Measurements from ENCODE around the gene MAGI2. TPM values are rescaled to one million over a fixed set of nuclear protein-coding genes. Genes with fewer than 3 reads are reported as not detected.

Gene MAGI2
- total RNA-seq, 4 donors from 2014 or later: 0.98 to 4.8 (median 2.5) TPM

- Histone ChIP-seq H3K36me3 (no peaks in the 10 kb centered on the region), H3K9me3 (peaks cover 4% of the 10 kb centered on the region), H3K4me3 (no peak overlapping the region), H3K27me3 (no peaks in the 10 kb centered on the region), H3K4me1 (no peaks in the 10 kb centered on the region), H3K27ac (no peak overlapping the region)
- WGBS: 74% methylated on average over 3 of the region's 3 CpGs
- no peak for TF ChIP-seq EP300 (IDR thresholded peaks at IDR 0.05)
- TF ChIP-seq POLR2AphosphoS5 (IDR thresholded peaks at IDR 0.05): no peak
- no peak for TF ChIP-seq POLR2A (IDR thresholded peaks at IDR 0.05)
- no peak for DNase-seq (ENCODE audit: low spot score in 2 of 2)
These were observed 660.8 kb downstream of the MAGI2 start for GRCh38 chr7:78792624-78793023.

- Histone ChIP-seq H3K4me3 (no peak overlapping the region), H3K36me3 (no peaks in the 10 kb centered on the region), H3K27me3 (no peaks in the 10 kb centered on the region), H3K4me1 (no peaks in the 10 kb centered on the region), H3K9me3 (peaks cover 4% of the 10 kb centered on the region), H3K27ac (no peak overlapping the region)
- TF ChIP-seq EP300 (IDR thresholded peaks at IDR 0.05) (no peak), POLR2A (IDR thresholded peaks at IDR 0.05) (no peak), CTCF (IDR thresholded peaks at IDR 0.05) (no peak), POLR2AphosphoS5 (IDR thresholded peaks at IDR 0.05) (no peak)
- no peak for DNase-seq (ENCODE audit: low spot score in 2 of 2)
- WGBS: 47% methylated on average over 6 of the region's 6 CpGs
These were observed 661.5 kb downstream of the MAGI2 start for GRCh38 chr7:78792006-78792405.

GRCh38 chr7:78788464-78788863 lies 665.0 kb downstream of the MAGI2 start:
- Histone ChIP-seq H3K36me3 (no peaks in the 10 kb centered on the region), H3K27ac (no peak overlapping the region), H3K4me1 (no peaks in the 10 kb centered on the region), H3K4me3 (no peak overlapping the region), H3K9me3 (no peaks in the 10 kb centered on the region), H3K27me3 (no peaks in the 10 kb centered on the region)
- no peak for TF ChIP-seq EP300 (IDR thresholded peaks at IDR 0.05)
- no peak for TF ChIP-seq POLR2AphosphoS5 (IDR thresholded peaks at IDR 0.05)
- no peak for TF ChIP-seq POLR2A (IDR thresholded peaks at IDR 0.05)
- no peak for TF ChIP-seq CTCF (IDR thresholded peaks at IDR 0.05)
- 21% methylated on average over 2 of the region's 2 CpGs for WGBS
- no peak for DNase-seq (ENCODE audit: low spot score in 2 of 2)

GRCh38 chr7:78787854-78788253 lies 665.6 kb downstream of the MAGI2 start:
- no peaks in the 10 kb centered on the region for H3K27me3 ChIP-seq
- no peak for DNase-seq (ENCODE audit: low spot score in 2 of 2)
- TF ChIP-seq POLR2AphosphoS5 (IDR thresholded peaks at IDR 0.05): no peak
- no peak for TF ChIP-seq POLR2A (IDR thresholded peaks at IDR 0.05)
- no peak for TF ChIP-seq EP300 (IDR thresholded peaks at IDR 0.05)
- TF ChIP-seq CTCF (IDR thresholded peaks at IDR 0.05): no peak
- no peaks in the 10 kb centered on the region for H3K9me3 ChIP-seq
- no peaks in the 10 kb centered on the region for H3K36me3 ChIP-seq
- no peak overlapping the region for H3K4me3 ChIP-seq
- no peaks in the 10 kb centered on the region for H3K4me1 ChIP-seq
- H3K27ac ChIP-seq: no peak overlapping the region
- WGBS: 48% methylated on average over 1 of the region's 1 CpG

- H3K27ac ChIP-seq: no peak overlapping the region
- no peak overlapping the region for H3K4me3 ChIP-seq
- 90% methylated on average over 2 of the region's 2 CpGs for WGBS
- H3K4me1 ChIP-seq: no peaks in the 10 kb centered on the region
- no peak for TF ChIP-seq CTCF (IDR thresholded peaks at IDR 0.05)
- TF ChIP-seq EP300 (IDR thresholded peaks at IDR 0.05): no peak
- no peak for TF ChIP-seq POLR2AphosphoS5 (IDR thresholded peaks at IDR 0.05)
- no peak for TF ChIP-seq POLR2A (IDR thresholded peaks at IDR 0.05)
- H3K27me3 ChIP-seq: no peaks in the 10 kb centered on the region
- no peaks in the 10 kb centered on the region for H3K36me3 ChIP-seq
- H3K9me3 ChIP-seq: no peaks in the 10 kb centered on the region
- no peak for DNase-seq (ENCODE audit: low spot score in 2 of 2)
These were observed 667.4 kb downstream of the MAGI2 start for GRCh38 chr7:78786055-78786454.

Data from suprapubic skin (tissue), 4 donors.